Measurements from ENCODE around the gene MBD3.

DNA sequence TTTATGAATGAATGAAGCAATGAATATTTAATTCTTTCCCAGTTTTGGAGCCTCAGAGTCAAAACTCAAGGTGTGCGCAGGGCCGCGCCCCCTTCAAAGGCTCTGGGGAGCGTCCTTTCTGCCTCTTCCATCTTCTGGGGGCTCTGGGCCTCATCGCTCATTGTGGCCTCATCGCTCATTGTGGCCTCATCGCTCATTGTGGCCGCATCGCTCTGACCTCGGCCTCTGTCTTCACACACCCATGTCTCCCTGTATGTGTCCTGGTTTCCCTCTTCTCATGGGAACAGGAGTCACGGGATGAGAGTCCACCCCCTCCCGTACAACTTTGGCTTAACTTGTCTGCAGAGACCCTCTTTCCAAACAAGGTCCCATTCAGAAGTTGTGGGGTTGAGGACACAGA, 21.3 kb downstream of the MBD3 start:
- TF ChIP-seq EZH2 (IDR thresholded peaks at IDR 0.05; ENCODE audit: insufficient read depth, poor library complexity, severe bottlenecking): no peak
- TF ChIP-seq EZH2phosphoT487 (IDR thresholded peaks at IDR 0.05; ENCODE audit: insufficient read depth, low read depth): no peak

Data from GM23248 (cell line).